Endodermal cell (in vitro differentiated cells): ENCODE measurements around the gene PTPRM. TPM values are rescaled to one million over a fixed set of nuclear protein-coding genes. Genes with fewer than 3 reads are reported as not detected.

Experiments
- DNase-seq: peaks from one replicate; pipeline ENCODE4 v3.0.0-alpha.2; 2017
- H3K27ac ChIP-seq: 2 replicates; pipeline ENCODE4 v1.5.1; 2013; ENCODE audit warnings: mild to moderate bottlenecking, low read depth, low read length, moderate library complexity
- H3K27me3 ChIP-seq: 2 replicates; pipeline ENCODE4 v1.6.1; 2013; ENCODE audit warnings: mild to moderate bottlenecking, low read length, moderate library complexity; ENCODE audit not compliant: insufficient read depth, control insufficient read depth, poor library complexity, severe bottlenecking
- H3K36me3 ChIP-seq: 2 replicates; pipeline ENCODE4 v1.7.0; 2013; ENCODE audit warnings: mild to moderate bottlenecking, low read length, moderate library complexity; ENCODE audit not compliant: control insufficient read depth, insufficient read depth
- H3K4me1 ChIP-seq: one replicate; pipeline ENCODE4 v1.7.0; 2013; ENCODE audit warnings: low read length; ENCODE audit not compliant: control insufficient read depth, insufficient read depth
- H3K4me3 ChIP-seq: 2 replicates; pipeline ENCODE4 v1.5.1; 2013; ENCODE audit warnings: mild to moderate bottlenecking, low read length, moderate library complexity
- H3K9ac ChIP-seq: 2 replicates; pipeline ENCODE4 v1.6.1; 2013; ENCODE audit warnings: mild to moderate bottlenecking, low read length, moderate library complexity; ENCODE audit not compliant: poor library complexity, severe bottlenecking; ENCODE audit errors: extremely low read depth
- H3K9me3 ChIP-seq: 2 replicates; pipeline ENCODE4 v1.6.1; 2013; ENCODE audit warnings: mild to moderate bottlenecking, low read length, moderate library complexity; ENCODE audit not compliant: control insufficient read depth
- H3K27ac Mint-ChIP-seq: 2 replicates; pipeline ENCODE4 v1.8.0; 2020; ENCODE audit warnings: mixed read lengths
- H3K27me3 Mint-ChIP-seq: 2 replicates; pipeline ENCODE4 v1.8.0; 2021; ENCODE audit warnings: mild to moderate bottlenecking, mixed read lengths; ENCODE audit not compliant: insufficient read depth
- H3K36me3 Mint-ChIP-seq: 2 replicates; pipeline ENCODE4 v1.8.0; 2020; ENCODE audit warnings: low read depth, mixed read lengths
- H3K4me1 Mint-ChIP-seq: 2 replicates; pipeline ENCODE4 v1.8.0; 2020; ENCODE audit warnings: mixed read lengths
- H3K4me3 Mint-ChIP-seq: 2 replicates; pipeline ENCODE4 v1.8.0; 2020; ENCODE audit warnings: mild to moderate bottlenecking, moderate library complexity, mixed read lengths
- H3K9me3 Mint-ChIP-seq: 2 replicates; pipeline ENCODE4 v1.8.0; 2020; ENCODE audit warnings: mild to moderate bottlenecking, mixed read lengths
- WGBS, 2 experiments: methylation state at CpG; one replicate each; pipeline versions ENCODE4 v1.1.5 to v1.1.7; 2013; ENCODE audit warnings: missing lambda C conversion rate in 2 of 2, mixed read lengths in 1 of 2; ENCODE audit not compliant: insufficient coverage in 1 of 2, insufficient read length in 1 of 2; 5-methylcytosine and 5-hydroxymethylcytosine counted together
- total RNA-seq, 2 donors: library from RNA; stranded (reverse); fragmentation: NEBNext Ultra II Directional in 1 of 2; extraction: Animal tissue kit (Norgen Biotek cat#: 25700) in 1 of 2; gene quantifications; 2 replicates in 1 of 2; 3 replicates in 1 of 2; pipeline ENCODE4 v1.2.1, GENCODE V29; 2021
- TF ChIP-seq, protein P1 (sequence below): fragments of 200-600 bp; sonication (generic); conservative IDR thresholded peaks from 2 replicates; pipeline ENCODE4 v1.5.0; 2021; ENCODE audit warnings: antibody characterized with exemption, mild to moderate bottlenecking

PTPRM gene
- total RNA-seq, 2 donors from 2014 or later, result 47.2 to 57.6 TPM

DNA sequence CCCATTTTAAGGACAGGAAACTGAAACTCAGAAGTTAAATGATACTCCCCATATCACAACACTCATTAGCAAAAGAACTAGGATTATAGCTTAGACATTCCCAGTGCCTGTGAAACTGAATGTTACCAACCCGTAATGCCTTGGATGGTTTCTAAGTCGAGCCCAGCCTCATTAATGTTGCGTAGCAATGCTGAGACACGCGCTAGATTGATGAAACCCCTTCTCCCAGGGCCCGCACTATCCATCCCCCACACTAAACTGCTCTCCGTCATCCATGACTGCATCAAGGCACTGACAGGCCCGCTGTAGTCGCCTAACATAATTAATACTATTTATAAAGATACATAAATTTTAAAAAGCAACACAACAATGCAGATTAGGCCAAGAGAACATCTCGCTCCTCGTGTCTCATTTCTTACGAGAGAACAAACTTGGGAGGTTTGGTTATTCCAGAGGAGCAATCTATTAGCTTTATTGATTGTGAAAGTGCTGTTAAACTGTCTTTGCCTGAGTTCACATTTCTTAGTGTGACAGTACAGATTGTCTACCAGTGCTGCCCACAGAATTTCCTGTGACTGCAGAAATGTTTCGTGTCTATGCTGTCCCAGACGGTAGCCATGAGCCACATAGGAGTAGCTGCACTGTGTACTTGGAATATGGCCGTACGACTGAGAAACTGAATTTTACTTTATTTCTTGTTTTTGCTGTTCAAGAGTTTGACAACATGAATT is 729.9 kb downstream of the PTPRM start:
- Mint-ChIP-seq H3K4me3 (no peak overlapping the region), H3K27me3 (no peaks in the 10 kb centered on the region), H3K9me3 (no peaks in the 10 kb centered on the region), H3K36me3 (peaks cover 10% of the 10 kb centered on the region), H3K4me1 (no peaks in the 10 kb centered on the region), H3K27ac (no peak overlapping the region)
- TF ChIP-seq, protein P1, sequence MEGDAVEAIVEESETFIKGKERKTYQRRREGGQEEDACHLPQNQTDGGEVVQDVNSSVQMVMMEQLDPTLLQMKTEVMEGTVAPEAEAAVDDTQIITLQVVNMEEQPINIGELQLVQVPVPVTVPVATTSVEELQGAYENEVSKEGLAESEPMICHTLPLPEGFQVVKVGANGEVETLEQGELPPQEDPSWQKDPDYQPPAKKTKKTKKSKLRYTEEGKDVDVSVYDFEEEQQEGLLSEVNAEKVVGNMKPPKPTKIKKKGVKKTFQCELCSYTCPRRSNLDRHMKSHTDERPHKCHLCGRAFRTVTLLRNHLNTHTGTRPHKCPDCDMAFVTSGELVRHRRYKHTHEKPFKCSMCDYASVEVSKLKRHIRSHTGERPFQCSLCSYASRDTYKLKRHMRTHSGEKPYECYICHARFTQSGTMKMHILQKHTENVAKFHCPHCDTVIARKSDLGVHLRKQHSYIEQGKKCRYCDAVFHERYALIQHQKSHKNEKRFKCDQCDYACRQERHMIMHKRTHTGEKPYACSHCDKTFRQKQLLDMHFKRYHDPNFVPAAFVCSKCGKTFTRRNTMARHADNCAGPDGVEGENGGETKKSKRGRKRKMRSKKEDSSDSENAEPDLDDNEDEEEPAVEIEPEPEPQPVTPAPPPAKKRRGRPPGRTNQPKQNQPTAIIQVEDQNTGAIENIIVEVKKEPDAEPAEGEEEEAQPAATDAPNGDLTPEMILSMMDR, result no peak
- DNase-seq, result no peak
- Histone ChIP-seq H3K27me3 (no peaks in the 10 kb centered on the region), H3K9ac (no peak overlapping the region), H3K4me1 (no peaks in the 10 kb centered on the region), H3K4me3 (no peak overlapping the region), H3K9me3 (no peaks in the 10 kb centered on the region), H3K27ac (no peak overlapping the region), H3K36me3 (peaks cover 28% of the 10 kb centered on the region)
- WGBS, 2 experiments, result 96% methylated on average over 5 to 16 of the region's 16 CpGs

DNA sequence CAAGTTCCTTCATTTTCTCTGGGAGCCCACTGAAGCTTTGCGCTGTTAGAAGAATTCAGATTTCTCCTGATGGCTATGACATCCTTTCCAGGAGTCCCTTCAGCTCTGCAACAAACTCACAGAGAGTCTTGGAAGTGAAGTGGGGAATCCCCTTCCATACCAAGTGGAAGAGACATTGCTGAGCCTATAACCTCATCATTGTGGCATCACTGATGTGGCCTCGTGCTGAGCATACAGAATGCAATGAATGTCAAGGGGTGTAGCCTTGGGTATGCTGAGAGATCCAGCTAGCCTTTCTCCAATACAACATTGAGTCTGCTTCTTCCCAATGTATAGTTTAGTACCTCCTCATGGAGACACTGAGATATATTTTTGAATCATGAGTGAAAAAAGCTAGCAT is 731.1 kb downstream of the PTPRM start:
- Mint-ChIP-seq H3K9me3 (no peaks in the 10 kb centered on the region), H3K27me3 (no peaks in the 10 kb centered on the region), H3K4me3 (no peak overlapping the region), H3K4me1 (no peaks in the 10 kb centered on the region), H3K36me3 (peaks cover 10% of the 10 kb centered on the region), H3K27ac (no peak overlapping the region)
- no peak for DNase-seq
- Histone ChIP-seq H3K4me3 (no peak overlapping the region), H3K9me3 (no peaks in the 10 kb centered on the region), H3K27ac (no peak overlapping the region), H3K4me1 (no peaks in the 10 kb centered on the region), H3K9ac (no peak overlapping the region), H3K27me3 (no peaks in the 10 kb centered on the region), H3K36me3 (peaks cover 28% of the 10 kb centered on the region)
- WGBS, 2 experiments, result 95% methylated on average over 2 of the region's 2 CpGs; no CpG with 5 or more reads in 1 of the 2 experiments
- TF ChIP-seq, protein P1, result no peak

DNA sequence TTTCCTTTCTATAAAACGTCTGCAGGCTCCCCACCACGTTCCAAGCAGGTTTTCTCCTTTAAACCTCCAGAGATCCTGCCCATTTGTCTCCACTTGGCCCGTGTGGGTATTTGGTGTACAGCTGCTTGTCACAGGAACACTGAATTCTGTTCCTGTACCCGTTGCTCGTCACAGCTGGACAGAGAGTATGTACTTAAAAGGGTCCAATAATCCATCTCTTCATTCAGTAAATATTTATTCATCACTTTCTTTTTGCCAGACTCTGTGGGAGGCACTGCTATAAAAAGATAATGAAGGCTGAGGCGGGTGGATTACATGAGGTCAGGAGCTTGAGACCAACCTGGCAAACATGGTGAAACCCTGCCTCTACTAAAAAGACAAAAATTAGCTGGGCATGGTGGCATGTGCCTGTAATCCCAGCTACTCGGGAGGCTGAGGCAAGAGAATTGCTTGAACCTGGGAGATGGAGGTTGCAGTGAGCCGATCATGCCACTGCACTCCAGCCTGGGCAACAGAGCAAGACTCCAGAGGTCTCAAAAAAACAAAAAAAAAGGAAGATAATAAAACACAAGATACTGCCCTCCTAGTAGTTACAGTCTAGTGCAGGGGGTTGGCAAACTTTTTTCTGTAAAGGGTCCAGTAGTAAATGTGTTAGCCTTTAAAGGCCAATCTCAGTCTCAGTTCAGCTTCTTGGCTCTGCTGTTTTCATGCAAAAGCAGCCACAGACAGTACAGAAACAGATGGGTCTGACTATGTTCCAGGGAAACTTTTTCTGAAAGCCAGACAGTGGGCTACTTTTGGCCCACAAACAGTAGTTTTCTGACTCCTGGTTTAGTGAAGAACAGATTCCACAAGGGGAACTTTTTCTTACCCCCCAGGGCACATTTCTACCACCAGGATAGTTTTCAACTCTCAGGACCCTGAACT is 732.2 kb downstream of the PTPRM start:
- H3K9me3 ChIP-seq, result no peaks in the 10 kb centered on the region
- H3K36me3 ChIP-seq, result peaks cover 28% of the 10 kb centered on the region
- no peaks in the 10 kb centered on the region for H3K27me3 ChIP-seq
- no peak overlapping the region for H3K9ac ChIP-seq
- no peak overlapping the region for H3K27ac Mint-ChIP-seq
- no peaks in the 10 kb centered on the region for H3K4me1 Mint-ChIP-seq
- H3K4me3 Mint-ChIP-seq, result no peak overlapping the region
- no peak for DNase-seq
- no peaks in the 10 kb centered on the region for H3K4me1 ChIP-seq
- TF ChIP-seq, protein P1, result no peak
- H3K9me3 Mint-ChIP-seq, result no peaks in the 10 kb centered on the region
- H3K4me3 ChIP-seq, result no peak overlapping the region
- H3K27ac ChIP-seq, result no peak overlapping the region
- H3K27me3 Mint-ChIP-seq, result no peaks in the 10 kb centered on the region
- H3K36me3 Mint-ChIP-seq, result peaks cover 10% of the 10 kb centered on the region
- 98 to 100% methylated on average over 2 to 8 of the region's 8 CpGs for WGBS, 2 experiments
